MCF 10A (cell line): ENCODE results near the gene MIS18A. TPM values are rescaled to one million over a fixed set of nuclear protein-coding genes. Genes with fewer than 3 reads are reported as not detected.
"Not testable (repeated sequence)": the region's sequence is repeated elsewhere in the genome, so short reads cannot be mapped to it uniquely, and the experiment has no call there.

Experiments
- BruUV-seq: library from RNA; stranded (reverse); fragments of 400-500 nt; replicated peaks from 2 replicates; lab custom pipeline; 2021; lab: Mats Ljungman, UMichigan
- CTCF ChIA-PET: fragments of 300-600 bp; sonication (Branson Sonifier 250); formaldehyde crosslinking; extraction: SDS; loops from one replicate; lab custom pipeline; 2021; ENCODE audit warnings: antibody characterized with exemption, inconsistent platforms; lab: Yijun Ruan, JAX
- POLR2A ChIA-PET: fragments of 300-600, 350-650 bp; sonication (Branson Sonifier 250); formaldehyde crosslinking; extraction: SDS; loops from one replicate; lab custom pipeline; 2020; ENCODE audit warnings: antibody characterized with exemption, inconsistent platforms; lab: Yijun Ruan, JAX
- DNase-seq: peaks from one replicate; pipeline ENCODE4 v3.0.0-alpha.2; 2018; ENCODE audit not compliant: unreplicated experiment
- H3K27ac Mint-ChIP-seq: one replicate; pipeline ENCODE4 v1.8.0; 2022; ENCODE audit warnings: mild to moderate bottlenecking, low read depth, mixed read lengths; ENCODE audit not compliant: unreplicated experiment
- H3K27me3 Mint-ChIP-seq: one replicate; pipeline ENCODE4 v1.8.0; 2022; ENCODE audit warnings: mixed read lengths; ENCODE audit not compliant: insufficient read depth, unreplicated experiment
- H3K36me3 Mint-ChIP-seq: one replicate; pipeline ENCODE4 v1.8.0; 2022; ENCODE audit warnings: mild to moderate bottlenecking, moderate library complexity, mixed read lengths; ENCODE audit not compliant: insufficient read depth, unreplicated experiment
- H3K4me1 Mint-ChIP-seq: one replicate; pipeline ENCODE4 v1.8.0; 2022; ENCODE audit warnings: mixed read lengths; ENCODE audit not compliant: insufficient read depth, unreplicated experiment
- H3K4me3 Mint-ChIP-seq: one replicate; pipeline ENCODE4 v1.8.0; 2022; ENCODE audit warnings: mild to moderate bottlenecking, moderate library complexity, mixed read lengths; ENCODE audit not compliant: unreplicated experiment
- H3K9me3 Mint-ChIP-seq: one replicate; pipeline ENCODE4 v1.8.0; 2022; ENCODE audit warnings: mixed read lengths; ENCODE audit not compliant: unreplicated experiment
- CTCF ChIP-seq: fragments of 200-600 bp; IDR thresholded peaks from one replicate; pipeline ENCODE4 v1.8.0; 2022; ENCODE audit warnings: antibody characterized with exemption, mild to moderate bottlenecking; ENCODE audit not compliant: unreplicated experiment
- intact Hi-C: fragments of 100-400 bp; cut with micrococcal nuclease; formaldehyde crosslinking; loops from 2 replicates; pipeline ENCODE4 v1.14.1; 2022
- total RNA-seq: library from RNA; stranded (reverse); gene quantifications from 2 replicates; pipeline ENCODE4 v1.2.3, GENCODE V29; 2022

Gene MIS18A
- total RNA-seq, 1 experiment from 2014 or later: 14.0 TPM

- Mint-ChIP-seq H3K4me1 (peaks cover 20% of the 10 kb centered on the region), H3K36me3 (peaks cover 44% of the 10 kb centered on the region), H3K4me3 (no peak overlapping the region), H3K9me3 (no peaks in the 10 kb centered on the region), H3K27ac (no peak overlapping the region), H3K27me3 (no peaks in the 10 kb centered on the region)
- TF ChIP-seq CTCF: no peak
- CTCF ChIA-PET: interaction anchor here (0.6 to 0.7 kb wide), 2 partner anchors 376 to 610 kb away, joined by 3 read pairs; no protein-coding TSS in a partner anchor
- POLR2A ChIA-PET: interaction anchor here (0.8 to 0.9 kb wide), 3 partner anchors 19 to 496 kb away, joined by 3 to 5 read pairs (median 4); no protein-coding TSS in a partner anchor
- intact Hi-C loops: loop anchor here (5.0 kb wide), 1 partner anchor 326 kb away; no protein-coding TSS in a partner anchor
- DNase-seq: no peak
- BruUV-seq: no TSS peak
Measured at GRCh38 chr21:32276671-32277070, 2.2 kb downstream of the MIS18A start.

GRCh38 chr21:32270748-32271147, 8.1 kb downstream of the MIS18A start:
- BruUV-seq: no TSS peak
- DNase-seq: no peak
- ChIA-PET POLR2A (no interaction called here), CTCF (interaction anchor here (0.9 to 1.1 kb wide), 2 partner anchors 404 to 490 kb away, joined by 3 to 4 read pairs; no protein-coding TSS in a partner anchor)
- H3K9me3 Mint-ChIP-seq: no peaks in the 10 kb centered on the region
- no peak for TF ChIP-seq CTCF
- no peaks in the 10 kb centered on the region for H3K27me3 Mint-ChIP-seq
- H3K4me1 Mint-ChIP-seq: peaks cover 4% of the 10 kb centered on the region
- H3K27ac Mint-ChIP-seq: no peak overlapping the region
- no peak overlapping the region for H3K4me3 Mint-ChIP-seq
- H3K36me3 Mint-ChIP-seq: peaks cover 54% of the 10 kb centered on the region
- intact Hi-C loops: no loop called here

GRCh38 chr21:32265321-32265720, 13.5 kb downstream of the MIS18A start:
- POLR2A ChIA-PET, BruUV-seq, H3K27ac Mint-ChIP-seq, H3K4me1 Mint-ChIP-seq, H3K27me3 Mint-ChIP-seq, DNase-seq, H3K9me3 Mint-ChIP-seq, intact Hi-C loops, H3K4me3 Mint-ChIP-seq: not testable (repeated sequence)
- CTCF ChIA-PET: interaction anchor here (0.6 kb wide), 1 partner anchor 1958 kb away, joined by 3 read pairs; no protein-coding TSS in a partner anchor
- peaks cover 32% of the 10 kb centered on the region for H3K36me3 Mint-ChIP-seq

- intact Hi-C loops: no loop called here
- peaks cover 14% of the 10 kb centered on the region for H3K4me1 Mint-ChIP-seq
- ChIA-PET POLR2A (no interaction called here), CTCF (interaction anchor here (0.5 to 1.6 kb wide), 5 partner anchors 98 to 681 kb away, joined by 3 to 7 read pairs (median 3); no protein-coding TSS in a partner anchor)
- no TSS peak for BruUV-seq
- H3K4me3 Mint-ChIP-seq: no peak overlapping the region
- no peak for DNase-seq
- H3K9me3 Mint-ChIP-seq: no peaks in the 10 kb centered on the region
- H3K27me3 Mint-ChIP-seq: no peaks in the 10 kb centered on the region
- TF ChIP-seq CTCF: no peak
- peaks cover 20% of the 10 kb centered on the region for H3K36me3 Mint-ChIP-seq
- no peak overlapping the region for H3K27ac Mint-ChIP-seq
Measured at GRCh38 chr21:32261929-32262328, 16.9 kb downstream of the MIS18A start.
